CD4-positive, alpha-beta T cell (primary cell): ENCODE measurements around the gene ITGB2. TPM values are rescaled to one million over a fixed set of nuclear protein-coding genes. Genes with fewer than 3 reads are reported as not detected.

Source experiments
- ATAC-seq: fragments of 200-7000 bp; cut with Tn5 transposase; one replicate; pipeline ENCODE4 v1.10.0; 2022; ENCODE audit warnings: mild to moderate bottlenecking; ENCODE audit not compliant: poor library complexity
- CTCF ChIA-PET: fragments of 350-600 bp; sonication (Branson Sonifier 250); formaldehyde crosslinking; loops from one replicate; lab custom pipeline; 2021; ENCODE audit warnings: antibody characterized with exemption, inconsistent platforms; lab: Charles Lee
- POLR2A ChIA-PET: fragments of 350-600 bp; sonication (Branson Sonifier 250); formaldehyde crosslinking; loops from one replicate; lab custom pipeline; 2021; ENCODE audit warnings: antibody characterized with exemption, inconsistent platforms; lab: Charles Lee
- DNase-seq, 14 experiments: peaks; one replicate each; pipeline ENCODE4 v3.0.0-alpha.2; 2013 to 2020; ENCODE audit warnings: mixed read lengths in 2 of 14
- H3K27ac ChIP-seq, 2 donors: one replicate each; pipeline versions ENCODE4 v1.5.1 to v1.7.0; 2013; ENCODE audit warnings: low read length in 2 of 2, low read depth in 1 of 2, mild to moderate bottlenecking in 1 of 2
- H3K27me3 ChIP-seq, 2 experiments: 1 replicate in 1 of 2; 2 replicates in 1 of 2; pipeline versions ENCODE4 v1.6.1 to v1.7.0; 2013; ENCODE audit warnings: low read length in 2 of 2, control low read depth in 1 of 2, mild to moderate bottlenecking in 1 of 2, moderate library complexity in 1 of 2; ENCODE audit not compliant: insufficient read depth in 2 of 2, control insufficient read depth in 1 of 2
- H3K36me3 ChIP-seq: one replicate; pipeline ENCODE4 v1.6.1; 2013; ENCODE audit warnings: low read length, control low read depth; ENCODE audit not compliant: insufficient read depth
- H3K4me1 ChIP-seq: one replicate; pipeline ENCODE4 v1.6.1; 2013; ENCODE audit warnings: low read length, control low read depth; ENCODE audit not compliant: insufficient read depth
- H3K4me3 ChIP-seq: one replicate; pipeline ENCODE4 v1.5.1; 2013; ENCODE audit warnings: mild to moderate bottlenecking, low read length, moderate library complexity
- H3K9me3 ChIP-seq, 2 experiments: 1 replicate in 1 of 2; 2 replicates in 1 of 2; pipeline versions ENCODE4 v1.6.1 to v1.7.0; 2013; ENCODE audit warnings: low read length in 2 of 2, mild to moderate bottlenecking in 2 of 2, control low read depth in 1 of 2, moderate library complexity in 1 of 2; ENCODE audit not compliant: control insufficient read depth in 1 of 2, insufficient read depth in 1 of 2
- H3K27ac Mint-ChIP-seq: one replicate; pipeline ENCODE4 v1.8.0; 2020; ENCODE audit warnings: mixed read lengths
- H3K27me3 Mint-ChIP-seq: one replicate; pipeline ENCODE4 v1.8.0; 2021; ENCODE audit warnings: mixed read lengths
- H3K36me3 Mint-ChIP-seq: one replicate; pipeline ENCODE4 v1.8.0; 2021; ENCODE audit warnings: low read depth, mixed read lengths
- H3K4me1 Mint-ChIP-seq: one replicate; pipeline ENCODE4 v1.8.0; 2021; ENCODE audit warnings: low read depth, mixed read lengths
- H3K4me3 Mint-ChIP-seq: one replicate; pipeline ENCODE4 v1.8.0; 2020; ENCODE audit warnings: mild to moderate bottlenecking, mixed read lengths
- H3K9me3 Mint-ChIP-seq: one replicate; pipeline ENCODE4 v1.8.0; 2020; ENCODE audit warnings: mixed read lengths
- intact Hi-C, 2 experiments: fragments of 100-400 bp; cut with DNase I in 1 of 2; cut with micrococcal nuclease in 1 of 2; formaldehyde crosslinking; loops; one replicate each; pipeline versions ENCODE4 v1.15.1 to v1.9.0; 2023 to 2025; cut with DNase I, micrococcal nuclease
- total RNA-seq, 174 experiments: library from RNA in 2 of 174; stranded (reverse) in 2 of 174; gene quantifications; one replicate each; pipeline ENCODE4 v1.2.3 and lab custom pipeline; 2021 to 2026
- TF ChIP-seq, protein P1 (sequence below): fragments of 200-600 bp; IDR thresholded peaks from one replicate; pipeline ENCODE4 v1.8.0; 2022; ENCODE audit warnings: antibody characterized with exemption, mild to moderate bottlenecking

ITGB2 gene
- total RNA-seq, 2 experiments from 2014 or later = 283 to 284 TPM

DNA sequence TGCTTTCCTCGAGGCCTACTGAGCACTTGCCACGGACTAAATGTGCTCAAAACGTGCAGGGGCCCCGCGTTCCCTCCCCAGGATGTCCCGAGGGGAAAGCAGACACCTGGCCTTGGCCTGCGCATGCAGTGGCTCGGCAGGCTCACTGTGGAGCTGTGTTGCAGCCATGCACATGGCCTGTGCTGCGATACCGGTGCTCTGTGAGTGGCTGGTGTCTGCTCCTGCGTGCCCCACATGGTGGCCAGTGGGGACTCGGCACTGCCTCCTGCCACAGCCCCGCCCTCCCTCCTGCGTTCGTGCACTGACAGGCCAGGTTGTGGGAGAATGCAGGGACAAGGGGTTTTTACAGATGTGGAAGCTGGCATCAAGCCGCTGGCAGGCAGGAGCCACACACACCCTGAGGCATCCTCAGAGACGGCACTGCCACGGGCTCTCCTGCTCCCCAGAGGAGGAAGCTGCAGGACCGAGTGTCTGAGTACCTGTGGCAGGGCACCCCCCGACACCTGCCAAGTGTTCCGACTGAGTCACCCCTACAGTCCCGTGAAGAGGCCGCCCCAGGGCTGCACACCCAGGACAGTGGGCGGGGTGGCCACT, 30.3 kb downstream of the ITGB2 start:
- intact Hi-C loops = no loop called here
- peaks cover 25% of the 10 kb centered on the region for H3K4me1 ChIP-seq
- TF ChIP-seq, protein P1, sequence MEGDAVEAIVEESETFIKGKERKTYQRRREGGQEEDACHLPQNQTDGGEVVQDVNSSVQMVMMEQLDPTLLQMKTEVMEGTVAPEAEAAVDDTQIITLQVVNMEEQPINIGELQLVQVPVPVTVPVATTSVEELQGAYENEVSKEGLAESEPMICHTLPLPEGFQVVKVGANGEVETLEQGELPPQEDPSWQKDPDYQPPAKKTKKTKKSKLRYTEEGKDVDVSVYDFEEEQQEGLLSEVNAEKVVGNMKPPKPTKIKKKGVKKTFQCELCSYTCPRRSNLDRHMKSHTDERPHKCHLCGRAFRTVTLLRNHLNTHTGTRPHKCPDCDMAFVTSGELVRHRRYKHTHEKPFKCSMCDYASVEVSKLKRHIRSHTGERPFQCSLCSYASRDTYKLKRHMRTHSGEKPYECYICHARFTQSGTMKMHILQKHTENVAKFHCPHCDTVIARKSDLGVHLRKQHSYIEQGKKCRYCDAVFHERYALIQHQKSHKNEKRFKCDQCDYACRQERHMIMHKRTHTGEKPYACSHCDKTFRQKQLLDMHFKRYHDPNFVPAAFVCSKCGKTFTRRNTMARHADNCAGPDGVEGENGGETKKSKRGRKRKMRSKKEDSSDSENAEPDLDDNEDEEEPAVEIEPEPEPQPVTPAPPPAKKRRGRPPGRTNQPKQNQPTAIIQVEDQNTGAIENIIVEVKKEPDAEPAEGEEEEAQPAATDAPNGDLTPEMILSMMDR = no peak
- H3K27ac Mint-ChIP-seq = no peak overlapping the region
- no peaks in the 10 kb centered on the region for H3K9me3 ChIP-seq
- H3K4me3 ChIP-seq = no peak overlapping the region
- ChIA-PET CTCF (no interaction called here), POLR2A (interaction anchor here (1.0 to 4.6 kb wide), 3 partner anchors 9 to 93 kb away, joined by 3 to 17 read pairs (median 4); no protein-coding TSS in a partner anchor)
- DNase-seq (no peak), ATAC-seq (no peak)
- peaks cover 94% of the 10 kb centered on the region for H3K36me3 ChIP-seq
- H3K4me1 Mint-ChIP-seq = peaks cover 15% of the 10 kb centered on the region
- no peaks in the 10 kb centered on the region for H3K27me3 Mint-ChIP-seq
- peaks cover 74% of the 10 kb centered on the region for H3K36me3 Mint-ChIP-seq
- peak overlapping the region in 1 of 2 donors; percentile 39 for H3K27ac ChIP-seq
- no peaks in the 10 kb centered on the region for H3K9me3 Mint-ChIP-seq
- H3K27me3 ChIP-seq = no peaks in the 10 kb centered on the region
- no peak overlapping the region for H3K4me3 Mint-ChIP-seq

DNA sequence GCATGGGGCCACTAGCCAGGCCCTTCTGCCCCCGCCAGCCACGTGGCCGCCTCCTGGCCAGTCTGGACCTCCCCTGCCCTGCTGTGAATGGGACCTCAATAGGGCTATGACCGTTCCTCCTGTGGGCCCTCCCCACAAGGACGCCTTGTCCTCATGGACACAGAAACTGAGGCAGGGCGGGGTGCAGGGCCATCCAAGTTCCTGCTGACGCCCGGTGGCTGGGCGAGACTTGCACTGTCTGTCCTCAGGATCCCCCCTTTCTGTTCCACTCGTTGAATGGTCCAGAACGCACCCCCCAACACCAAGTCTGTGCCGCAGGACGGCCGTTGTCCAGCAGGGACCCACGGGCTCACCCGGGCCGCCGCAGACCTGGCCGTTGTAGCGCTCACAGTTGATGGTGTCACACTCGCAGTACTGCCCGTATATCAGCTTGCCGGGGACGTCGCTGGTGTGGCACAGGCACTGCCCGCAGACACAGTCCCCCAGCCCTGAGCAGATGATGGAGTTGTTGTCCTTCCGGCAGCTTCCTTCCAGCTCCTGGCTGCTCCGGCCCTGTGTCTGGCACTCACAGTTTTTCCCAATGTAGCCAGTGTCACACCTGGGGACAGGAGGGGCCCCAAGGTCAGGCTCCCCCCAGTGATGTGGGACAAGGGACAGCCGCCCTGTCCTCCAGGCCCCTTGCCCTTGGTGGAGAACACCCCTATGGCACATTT, 30.9 kb downstream of the ITGB2 start:
- no peak overlapping the region for H3K27ac ChIP-seq
- no peak for ATAC-seq
- peaks cover 89% of the 10 kb centered on the region for H3K36me3 ChIP-seq
- intact Hi-C loops = no loop called here
- peaks cover 15% of the 10 kb centered on the region for H3K4me1 Mint-ChIP-seq
- no peak overlapping the region for H3K4me3 ChIP-seq
- H3K9me3 Mint-ChIP-seq = no peaks in the 10 kb centered on the region
- peaks cover 68% of the 10 kb centered on the region for H3K36me3 Mint-ChIP-seq
- TF ChIP-seq, protein P1 = no peak
- H3K27me3 ChIP-seq = no peaks in the 10 kb centered on the region
- no peak for DNase-seq
- no peaks in the 10 kb centered on the region for H3K27me3 Mint-ChIP-seq
- H3K4me3 Mint-ChIP-seq = no peak overlapping the region
- H3K4me1 ChIP-seq = peaks cover 25% of the 10 kb centered on the region
- no peaks in the 10 kb centered on the region for H3K9me3 ChIP-seq
- ChIA-PET CTCF (no interaction called here), POLR2A (interaction anchor here (1.3 kb wide), 1 partner anchor 42 kb away, joined by 6 read pairs; no protein-coding TSS in a partner anchor)
- H3K27ac Mint-ChIP-seq = no peak overlapping the region

DNA sequence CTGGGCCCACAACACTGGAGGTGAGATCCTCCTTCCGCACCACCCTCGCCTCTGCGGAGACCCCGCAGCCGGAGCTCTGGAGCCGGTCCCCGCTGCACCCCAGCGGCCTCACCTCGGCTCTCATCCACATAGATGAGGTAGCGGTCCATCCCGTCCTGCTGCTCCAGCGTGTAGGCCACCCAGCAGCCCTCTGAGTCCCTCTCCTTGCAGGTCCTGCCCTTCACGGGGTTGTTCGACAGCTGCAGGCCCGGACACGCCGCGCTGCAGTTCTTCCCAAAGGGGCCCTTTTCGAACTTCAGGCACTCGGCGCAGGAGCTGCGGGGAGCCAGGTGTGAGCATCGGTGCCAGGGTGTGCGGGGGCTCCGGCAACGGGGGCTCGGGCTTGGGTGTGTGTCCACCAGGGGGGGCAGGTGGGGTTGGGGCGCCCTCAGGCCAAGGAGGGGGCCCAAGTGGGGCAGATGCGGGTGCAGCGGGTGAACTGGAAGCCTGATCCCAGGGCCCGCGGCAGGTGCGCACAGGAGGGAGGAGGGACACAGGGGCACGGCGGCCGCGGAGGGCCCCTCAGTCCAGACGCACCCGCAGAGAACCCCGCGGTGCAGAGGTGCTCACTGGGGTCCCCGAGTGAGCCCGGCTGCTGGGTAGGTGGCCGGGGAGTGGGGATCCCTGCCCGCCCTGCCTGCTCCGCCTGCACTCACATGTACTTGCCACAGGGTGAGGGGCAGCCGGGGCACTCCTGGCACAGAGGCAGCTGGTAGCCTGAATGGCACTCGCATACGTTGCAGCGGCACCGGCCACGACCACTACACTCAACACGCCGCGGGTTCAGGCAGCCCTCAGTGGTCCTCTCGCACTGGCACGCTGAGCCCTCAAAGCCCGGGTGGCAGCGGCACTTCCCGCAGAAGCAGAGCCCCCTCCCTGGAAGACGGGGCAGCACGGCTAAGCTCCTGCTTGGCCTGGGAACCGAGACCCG, 31.8 kb downstream of the ITGB2 start:
- Mint-ChIP-seq H3K9me3 (no peaks in the 10 kb centered on the region), H3K36me3 (peaks cover 68% of the 10 kb centered on the region), H3K4me3 (no peak overlapping the region), H3K4me1 (peaks cover 13% of the 10 kb centered on the region), H3K27me3 (no peaks in the 10 kb centered on the region), H3K27ac (no peak overlapping the region)
- ATAC-seq (no peak), DNase-seq (no peak)
- peaks cover 25% of the 10 kb centered on the region for H3K4me1 ChIP-seq
- H3K27me3 ChIP-seq = no peaks in the 10 kb centered on the region
- intact Hi-C loops = no loop called here
- ChIA-PET CTCF (no interaction called here), POLR2A (interaction anchor here (0.6 to 1.3 kb wide), 3 partner anchors 9 to 43 kb away, joined by 3 to 6 read pairs (median 4); no protein-coding TSS in a partner anchor)
- TF ChIP-seq, protein P1 = no peak
- peaks cover 80% of the 10 kb centered on the region for H3K36me3 ChIP-seq
- no peak overlapping the region for H3K27ac ChIP-seq
- H3K4me3 ChIP-seq = no peak overlapping the region
- H3K9me3 ChIP-seq = no peaks in the 10 kb centered on the region
